Measurements from ENCODE around the gene COL16A1.

Gene COL16A1

DNA sequence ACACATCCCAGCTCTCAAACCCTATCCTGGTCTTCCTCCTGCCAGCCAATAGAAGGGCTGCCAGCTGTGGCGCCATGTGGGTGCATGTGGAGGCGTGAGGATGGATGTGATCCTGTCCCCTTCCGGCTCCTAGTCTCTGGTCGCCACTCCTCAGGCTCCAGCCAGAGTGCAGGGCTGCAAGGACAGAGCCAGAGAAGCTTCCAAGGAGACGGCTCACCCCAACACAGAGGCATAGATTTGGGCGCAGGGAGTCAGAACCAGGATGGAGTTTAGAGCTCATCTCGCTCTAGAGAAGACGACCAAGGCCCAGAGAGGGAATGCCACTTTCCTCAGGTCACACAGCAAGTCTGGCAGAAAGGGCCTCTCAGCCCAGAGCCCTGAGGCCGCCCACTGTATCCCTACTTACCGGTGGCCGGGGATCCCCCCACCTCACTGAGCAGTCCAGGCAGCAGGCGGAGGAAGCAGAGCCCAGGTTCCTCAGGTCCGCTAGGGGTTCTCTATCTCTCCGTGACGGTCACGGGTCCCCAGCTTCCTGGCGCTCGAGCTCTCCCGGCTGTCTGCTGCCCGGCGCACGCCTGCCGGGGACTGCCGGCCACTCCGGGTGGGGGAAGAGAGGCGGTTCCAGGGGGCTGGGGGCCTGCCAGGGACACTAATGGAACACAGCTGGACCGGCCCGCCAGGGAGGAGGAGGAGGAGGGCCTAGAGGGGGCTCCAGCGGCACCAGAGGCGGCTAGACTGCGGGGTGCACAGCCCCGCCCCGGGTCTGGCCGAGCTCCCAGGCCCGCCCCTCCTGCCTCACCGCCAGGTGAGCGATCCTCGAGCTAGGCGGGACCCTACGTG, at the start of gene COL16A1:
Gene COL16A1, minus strand, starts transcription at position 587 of the 840 bp plus-strand sequence. CDS start 1,824 bp downstream, outside the sequence.
- no peak for DNase-seq (ENCODE audit: low read depth)

DNA sequence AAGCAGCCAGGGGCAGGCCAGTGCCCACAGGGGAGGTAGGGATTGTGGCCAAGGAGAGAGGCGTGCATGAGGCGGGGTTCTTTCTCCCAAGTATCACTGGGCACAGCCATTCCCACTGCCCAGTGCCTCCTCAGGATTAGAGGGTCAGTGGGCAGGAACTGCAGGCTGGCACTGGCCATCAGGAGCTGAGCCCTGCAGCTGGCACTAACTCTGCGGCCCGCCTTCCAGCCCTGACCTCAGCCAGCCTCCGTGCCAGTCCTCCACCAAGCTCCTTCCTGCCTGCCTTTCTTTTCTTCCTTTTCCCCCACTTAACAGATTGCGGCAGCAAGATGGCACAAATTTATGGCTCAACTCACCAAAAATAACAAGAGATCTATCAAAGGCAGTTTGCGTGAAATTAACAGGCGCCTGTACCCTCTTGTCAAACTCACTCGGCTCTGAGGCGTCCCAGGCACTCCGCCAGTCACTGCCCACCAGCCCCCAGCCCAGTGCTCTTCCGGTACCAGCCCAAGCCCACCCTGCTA, 49.2 kb upstream of the COL16A1 start:
- no peak for DNase-seq (ENCODE audit: low read depth)

GRCh38 chr1:31752258-31752657, 48.4 kb upstream of the COL16A1 start:
- DNase-seq (ENCODE audit: low read depth), result no peak

DNA sequence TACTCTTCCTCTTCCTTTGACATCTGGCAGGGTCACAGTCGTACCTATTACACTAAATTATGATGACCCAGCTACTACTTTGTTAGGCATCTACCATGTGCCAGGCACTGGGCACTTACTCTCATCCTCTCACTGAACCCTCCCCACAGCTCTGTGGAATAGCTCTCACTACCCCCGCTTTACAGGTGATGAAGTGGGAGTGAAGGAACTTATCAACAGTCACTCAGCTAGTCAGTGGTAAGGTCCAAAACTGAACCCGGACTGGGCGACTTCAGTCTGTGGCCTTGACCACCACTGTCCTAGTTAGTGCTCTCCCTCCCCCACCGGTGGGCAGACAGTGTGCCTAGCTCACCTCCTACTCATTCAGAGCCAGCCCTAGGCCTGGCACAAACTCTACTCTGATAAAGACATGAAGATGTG, 48.0 kb upstream of the COL16A1 start:
- DNase-seq (ENCODE audit: low read depth), result no peak

- no peak for DNase-seq (ENCODE audit: low read depth)
Measured at GRCh38 chr1:31750858-31751510, 47.2 kb upstream of the COL16A1 start.

DNA sequence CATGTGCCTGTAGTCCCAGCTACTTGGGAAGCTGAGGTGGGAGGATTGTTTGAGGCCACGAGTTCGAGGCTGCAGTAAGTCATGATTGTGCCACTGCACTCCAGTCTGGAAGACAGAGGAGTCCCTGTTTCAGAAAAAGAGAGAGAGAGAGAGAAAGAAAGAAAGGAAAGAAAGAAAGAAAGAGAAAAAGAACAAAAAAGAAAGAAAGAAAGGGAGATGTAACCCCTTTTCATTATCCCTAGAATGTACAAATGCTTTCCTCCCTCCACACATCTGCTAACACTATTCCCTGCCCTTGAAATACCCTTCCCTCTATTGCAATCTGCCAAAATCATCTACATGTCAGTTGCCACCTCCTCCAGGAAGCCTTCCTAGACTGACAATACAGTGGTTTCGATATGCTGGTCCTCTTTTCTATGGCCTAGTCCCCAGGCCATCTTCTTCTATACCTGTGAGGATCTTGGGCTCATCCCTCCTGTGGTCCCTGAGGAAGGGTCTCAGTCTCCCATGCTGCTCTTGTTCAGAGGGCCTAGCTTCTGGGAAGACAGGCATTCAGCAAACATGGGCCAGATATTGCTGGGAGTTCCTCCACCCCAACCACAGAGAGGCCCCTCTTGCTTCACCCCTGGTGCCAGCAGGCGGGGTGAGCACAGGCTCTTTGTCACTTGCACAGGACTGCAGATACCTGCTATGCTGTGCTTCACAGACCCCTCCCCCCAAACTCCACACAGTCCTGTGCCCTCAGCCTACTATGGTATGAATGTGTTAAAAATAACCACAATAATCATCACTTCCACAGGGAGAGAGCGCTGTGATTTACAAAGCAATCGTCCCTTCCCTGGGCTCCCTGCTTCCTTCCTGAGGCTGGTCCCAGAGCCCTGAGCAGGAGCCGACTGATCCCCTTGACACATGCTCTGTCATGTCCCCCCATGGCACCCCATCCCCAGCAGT, 46.2 kb upstream of the COL16A1 start:
- DNase-seq (ENCODE audit: low read depth), result no peak

- DNase-seq (ENCODE audit: low read depth), result no peak
Measured at GRCh38 chr1:31748365-31748764, 44.5 kb upstream of the COL16A1 start.

DNA sequence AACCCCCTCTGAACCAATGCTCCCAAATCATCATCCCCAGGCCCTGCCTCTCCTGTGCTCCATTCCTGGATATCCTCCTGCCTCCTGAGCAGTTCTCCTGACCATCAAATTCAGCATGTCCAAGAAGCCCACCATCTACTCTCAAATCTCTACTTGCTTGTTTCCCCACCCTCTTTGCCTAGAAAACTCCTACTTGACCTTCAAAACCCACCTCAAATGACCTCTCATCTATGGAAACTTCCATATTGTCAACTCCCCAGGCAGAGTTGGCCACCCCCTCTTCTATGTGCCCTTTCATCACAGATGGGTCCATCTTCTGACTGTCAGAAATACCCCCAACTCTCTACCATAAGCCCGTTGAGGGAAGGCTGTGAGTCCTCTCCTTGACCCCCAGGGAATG, 43.5 kb upstream of the COL16A1 start:
- no peak for DNase-seq (ENCODE audit: low read depth)

- no peak for DNase-seq (ENCODE audit: low read depth)
Measured at GRCh38 chr1:31746687-31747086, 42.9 kb upstream of the COL16A1 start.

DNA sequence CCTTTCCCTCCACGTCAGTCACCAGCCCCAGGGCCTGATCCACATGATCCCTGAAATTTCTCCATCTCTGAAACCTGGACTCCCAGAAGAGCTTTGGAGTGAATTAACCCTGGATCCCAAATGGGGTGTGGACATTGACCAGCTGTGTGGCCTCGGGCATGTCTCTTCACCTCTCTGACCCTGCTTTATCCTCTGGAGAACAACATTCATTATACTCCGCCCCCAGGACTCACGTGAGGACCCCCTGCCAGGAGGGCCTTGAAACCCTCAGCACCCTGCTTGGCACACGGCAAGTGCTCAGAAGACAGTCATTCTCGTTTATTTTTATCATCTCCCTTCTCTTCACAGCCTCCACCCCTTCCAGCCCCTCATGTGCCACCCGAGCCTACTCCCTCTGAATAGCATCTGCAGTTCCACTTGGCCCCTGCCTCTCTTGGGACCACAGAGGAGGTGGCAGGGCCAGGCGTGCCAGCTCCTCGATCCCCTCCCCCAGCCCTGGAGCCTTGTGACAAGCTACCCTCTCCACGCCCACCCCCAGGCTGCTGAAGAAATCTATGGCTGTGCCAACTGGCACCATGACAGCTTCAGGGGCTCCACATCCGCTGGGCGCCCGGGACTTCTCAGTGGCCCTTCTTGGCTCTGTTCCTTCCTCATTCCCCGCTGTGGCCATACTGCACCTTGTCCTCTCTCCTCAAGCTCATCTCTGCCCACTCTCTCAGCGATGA, 42.3 kb upstream of the COL16A1 start:
- DNase-seq (ENCODE audit: low read depth), result no peak

GRCh38 chr1:31745096-31745945, 41.5 kb upstream of the COL16A1 start:
- DNase-seq (ENCODE audit: low read depth), result no peak

GRCh38 chr1:31744165-31744888, 40.5 kb upstream of the COL16A1 start:
- no peak for DNase-seq (ENCODE audit: low read depth)

- DNase-seq (ENCODE audit: low read depth), result no peak
Measured at GRCh38 chr1:31742462-31743212, 38.8 kb upstream of the COL16A1 start.

- DNase-seq (ENCODE audit: low read depth), result no peak
Measured at GRCh38 chr1:31739346-31739745, 35.5 kb upstream of the COL16A1 start.

DNA sequence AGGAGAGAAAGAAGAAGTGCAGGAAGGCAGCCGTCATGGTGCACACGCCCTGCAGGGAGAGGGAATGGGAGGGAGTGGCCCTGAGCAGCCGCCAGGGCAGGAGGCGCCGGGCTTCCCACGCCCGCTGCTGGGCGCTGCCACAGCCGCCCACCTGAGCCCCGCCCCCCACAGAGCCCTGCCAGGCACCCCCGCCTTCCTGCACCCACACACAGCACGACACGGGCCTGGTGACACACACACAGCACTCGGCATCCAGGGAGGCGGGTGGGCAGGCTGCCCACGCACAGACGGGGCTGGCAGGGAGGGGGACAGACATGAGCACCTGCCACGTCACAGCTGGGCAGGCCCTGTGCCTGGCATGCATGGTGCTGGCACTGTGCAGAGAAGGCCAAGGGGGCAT, 32.9 kb upstream of the COL16A1 start:
- no peak for DNase-seq (ENCODE audit: low read depth)

DNA sequence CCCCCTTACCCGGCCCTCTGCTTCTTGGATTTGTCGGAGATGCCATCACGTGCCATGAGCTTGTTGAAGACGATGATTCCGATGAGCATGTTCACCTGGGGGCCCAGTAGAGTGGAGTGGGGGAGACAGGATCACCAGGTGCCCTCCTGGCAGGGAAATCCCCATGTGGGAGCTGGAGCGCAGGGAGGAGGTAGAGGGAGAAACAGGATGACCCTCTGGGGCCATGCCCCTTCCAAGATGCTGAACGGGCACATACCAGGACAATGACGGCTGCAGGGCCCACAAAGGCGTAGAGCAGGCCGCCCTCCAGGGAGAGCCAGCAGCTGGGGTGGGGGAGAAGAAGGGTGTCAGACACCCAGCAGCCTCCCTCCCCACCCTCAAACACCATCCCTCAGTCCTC, 31.8 kb upstream of the COL16A1 start:
- DNase-seq (ENCODE audit: low read depth), result no peak

DNA sequence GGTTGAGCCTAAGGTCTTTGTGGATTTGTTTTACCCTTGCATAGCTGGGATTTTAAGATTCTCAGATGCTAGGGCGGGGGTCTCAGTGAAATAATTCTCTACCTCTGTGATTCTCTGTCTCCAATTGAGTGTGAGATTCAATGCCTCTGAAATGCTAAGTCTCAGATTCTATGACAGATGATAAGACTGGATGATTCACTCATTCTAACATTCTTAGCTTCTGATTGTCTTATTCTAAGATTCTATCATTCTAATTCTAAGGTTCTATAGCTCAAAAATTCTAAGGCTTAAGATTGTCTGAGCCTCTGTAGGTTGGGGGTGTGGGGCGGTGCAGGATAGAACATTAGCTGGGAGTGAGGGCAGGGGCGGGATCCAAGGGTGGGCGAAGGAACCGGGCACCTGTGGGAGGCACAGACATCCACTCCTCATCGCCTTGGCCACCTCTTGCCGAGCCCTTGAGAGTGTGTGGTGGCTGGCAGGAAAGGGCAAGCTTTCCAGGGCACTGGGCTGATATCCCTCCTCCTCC, 30.8 kb upstream of the COL16A1 start:
- DNase-seq (ENCODE audit: low read depth), result no peak

DNA sequence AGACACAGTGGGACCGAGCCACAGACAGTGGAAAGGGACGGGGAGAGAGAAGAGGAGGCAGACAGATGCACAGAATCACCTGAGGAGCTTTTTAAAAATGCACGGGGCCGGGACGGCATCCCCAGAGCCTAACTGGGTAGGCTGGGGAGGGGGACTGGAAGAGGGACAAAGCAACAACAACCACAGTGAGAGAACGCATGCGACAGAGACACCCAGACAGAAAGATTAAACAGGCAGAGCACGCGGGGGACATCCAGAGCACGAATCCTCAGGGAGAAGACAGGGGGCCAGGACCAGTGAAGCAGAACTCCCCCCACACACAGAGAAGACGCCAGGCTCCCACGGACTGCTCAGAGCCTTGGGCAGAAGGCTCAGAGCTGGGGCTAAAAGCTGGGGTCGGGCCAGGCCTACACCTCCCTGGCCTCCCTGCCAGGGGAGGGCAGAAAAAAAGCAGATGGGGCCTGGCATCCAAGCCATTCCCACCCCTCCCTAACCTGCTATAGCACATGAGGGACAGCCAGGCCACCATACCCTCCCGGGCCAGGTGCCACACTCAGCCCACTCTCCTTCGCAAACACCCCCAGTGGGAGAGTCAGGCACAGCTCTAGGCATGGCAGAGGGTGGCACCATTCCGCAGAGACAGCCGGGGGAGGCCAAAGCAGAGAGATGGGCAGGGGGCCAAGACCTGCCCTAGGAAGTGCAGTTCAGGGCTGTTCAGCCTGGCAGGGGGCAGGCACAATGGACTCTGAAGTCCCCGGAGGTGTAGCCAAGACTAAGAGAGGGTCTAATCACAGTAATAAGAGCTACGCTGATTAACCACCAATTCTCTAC, 29.8 kb upstream of the COL16A1 start:
- no peak for DNase-seq (ENCODE audit: low read depth)

Measured in stimulated activated CD8-positive, alpha-beta memory T cell treated with anti-CD3 and anti-CD28 coated beads, Interleukin-15, amount 100 ng/mL, for 24 hours (primary cell).